CD14-positive monocyte (primary cell): ENCODE measurements around the gene ANKRD2. TPM values are rescaled to one million over a fixed set of nuclear protein-coding genes. Genes with fewer than 3 reads are reported as not detected.

Experiments used
- DNase-seq, 3 donors: peaks; one replicate each; pipeline ENCODE4 v3.0.0-alpha.2; 2011 to 2022
- H2AFZ ChIP-seq: 2 replicates; pipeline ENCODE4 v1.6.0; 2012; ENCODE audit warnings: mild to moderate bottlenecking, low read depth, low read length, inconsistent platforms; ENCODE audit not compliant: insufficient read depth, poor library complexity, severe bottlenecking
- H3K27ac ChIP-seq, 2 donors: 1 replicate in 1 of 2; 2 replicates in 1 of 2; pipeline ENCODE4 v1.5.1; 2012 to 2013; ENCODE audit warnings: low read length in 2 of 2, control low read depth in 1 of 2, inconsistent platforms in 1 of 2, low read depth in 1 of 2, mild to moderate bottlenecking in 1 of 2
- H3K27me3 ChIP-seq, 2 donors: one replicate each; pipeline versions ENCODE4 v1.6.0 to v1.6.1; 2011 to 2013; ENCODE audit warnings: low read length in 2 of 2; ENCODE audit not compliant: control insufficient read depth in 2 of 2, insufficient read depth in 2 of 2
- H3K36me3 ChIP-seq, 2 donors: replicated peaks in 1 of 2; 1 replicate in 1 of 2; 2 replicates in 1 of 2; pipeline versions ENCODE4 v1.5.1 to v1.6.1; 2012 to 2013; ENCODE audit warnings: low read length in 2 of 2, control low read depth in 1 of 2, inconsistent platforms in 1 of 2, mild to moderate bottlenecking in 1 of 2; ENCODE audit not compliant: insufficient read depth in 2 of 2, control insufficient read depth in 1 of 2
- H3K4me1 ChIP-seq, 2 donors: 1 replicate in 1 of 2; 2 replicates in 1 of 2; pipeline versions ENCODE4 v1.5.1 to v1.6.1; 2012 to 2013; ENCODE audit warnings: low read length in 2 of 2, control low read depth in 1 of 2, inconsistent platforms in 1 of 2, mild to moderate bottlenecking in 1 of 2, moderate library complexity in 1 of 2; ENCODE audit not compliant: insufficient read depth in 2 of 2, control insufficient read depth in 1 of 2
- H3K4me2 ChIP-seq: replicated peaks from 2 replicates; pipeline ENCODE3; 2012; ENCODE audit warnings: low read length, moderate library complexity, mild to moderate bottlenecking; ENCODE audit not compliant: poor library complexity, severe bottlenecking; ENCODE audit errors: extremely low read depth
- H3K4me3 ChIP-seq, 3 experiments: fragments of 200-600 bp in 1 of 3; sonication (generic) in 1 of 3; replicated peaks in 1 of 3; 1 replicate in 2 of 3; 2 replicates in 1 of 3; pipeline ENCODE4 v1.5.1; 2011 to 2013; ENCODE audit warnings: low read length in 3 of 3, mild to moderate bottlenecking in 3 of 3, control low read depth in 2 of 3, low read depth in 2 of 3, inconsistent platforms in 1 of 3, moderate library complexity in 1 of 3
- H3K79me2 ChIP-seq: 2 replicates; pipeline ENCODE4 v1.6.0; 2012; ENCODE audit warnings: mild to moderate bottlenecking, control low read depth, inconsistent platforms, low read length, moderate library complexity; ENCODE audit not compliant: insufficient read depth
- H3K9ac ChIP-seq: 2 replicates; pipeline ENCODE4 v1.6.0; 2017; ENCODE audit warnings: low read length, mild to moderate bottlenecking; ENCODE audit not compliant: insufficient read depth, poor library complexity, severe bottlenecking
- H3K9me3 ChIP-seq, 2 donors: replicated peaks in 1 of 2; 1 replicate in 1 of 2; 2 replicates in 1 of 2; pipeline versions ENCODE4 v1.5.1 to v1.6.1; 2012 to 2013; ENCODE audit warnings: low read length in 2 of 2, control low read depth in 1 of 2; ENCODE audit not compliant: control insufficient read depth in 1 of 2, insufficient read depth in 1 of 2
- H4K20me1 ChIP-seq: 2 replicates; pipeline ENCODE4 v1.6.0; 2012; ENCODE audit warnings: mild to moderate bottlenecking, low read length, control low read depth, moderate library complexity; ENCODE audit not compliant: insufficient read depth
- H3K27ac Mint-ChIP-seq, 7 donors: one replicate each; pipeline ENCODE4 v1.8.0; 2020; ENCODE audit warnings: mild to moderate bottlenecking in 7 of 7, mixed read lengths in 7 of 7, moderate library complexity in 6 of 7, inconsistent platforms in 2 of 7
- H3K27me3 Mint-ChIP-seq, 3 donors: one replicate each; pipeline ENCODE4 v1.8.0; 2021 to 2022; ENCODE audit warnings: low read depth in 3 of 3, mild to moderate bottlenecking in 3 of 3, mixed read lengths in 3 of 3, moderate library complexity in 3 of 3, inconsistent platforms in 1 of 3
- H3K36me3 Mint-ChIP-seq, 2 donors: one replicate each; pipeline ENCODE4 v1.8.0; 2020; ENCODE audit warnings: mixed read lengths in 2 of 2, inconsistent platforms in 1 of 2, mild to moderate bottlenecking in 1 of 2
- H3K4me1 Mint-ChIP-seq: one replicate; pipeline ENCODE4 v1.8.0; 2020; ENCODE audit warnings: mild to moderate bottlenecking, mixed read lengths
- H3K4me3 Mint-ChIP-seq, 2 donors: one replicate each; pipeline ENCODE4 v1.8.0; 2020; ENCODE audit warnings: mild to moderate bottlenecking in 2 of 2, mixed read lengths in 2 of 2, moderate library complexity in 1 of 2
- H3K9me3 Mint-ChIP-seq, 7 donors: one replicate each; pipeline ENCODE4 v1.8.0; 2020 to 2022; ENCODE audit warnings: mixed read lengths in 7 of 7, mild to moderate bottlenecking in 6 of 7, moderate library complexity in 6 of 7, inconsistent platforms in 2 of 7
- CTCF ChIP-seq: fragments of 200-600 bp; IDR thresholded peaks from one replicate; pipeline ENCODE4 v1.8.0; 2022; ENCODE audit warnings: antibody characterized with exemption, mild to moderate bottlenecking
- WGBS: methylation state at CpG from one replicate; pipeline ENCODE4 v1.1.5; 2013; ENCODE audit warnings: missing lambda C conversion rate; ENCODE audit not compliant: insufficient coverage; 5-methylcytosine and 5-hydroxymethylcytosine counted together
- intact Hi-C, 2 donors: fragments of 100-400 bp; cut with micrococcal nuclease; formaldehyde crosslinking; loops; one replicate each; pipeline versions ENCODE4 v1.15.0 to v1.15.1; 2023
- polyA plus RNA-seq, 3 donors: library from polyadenylated mRNA; depleted of rRNA in 1 of 3; unstranded in 2 of 3; stranded (reverse) in 1 of 3; fragments of 300-500 nt in 2 of 3; fragments of >200 nt in 1 of 3; fragmentation: Illumina TruSeq in 2 of 3; gene quantifications; 1 replicate in 2 of 3; 2 replicates in 1 of 3; pipeline ENCODE4 v1.2.3, GENCODE V29; 2012 to 2021

Gene ANKRD2
- polyA plus RNA-seq, 3 donors: not detected

- Histone ChIP-seq H3K9me3 (no peaks in the 10 kb centered on the region), H4K20me1 (peaks cover 9% of the 10 kb centered on the region), H2AFZ (no peak overlapping the region), H3K4me3 (no peak overlapping the region), H3K4me2 (no peak overlapping the region), H3K27ac (no peak overlapping the region), H3K9ac (no peak overlapping the region), H3K4me1 (peaks cover 29 to 34% of the 10 kb centered on the region in 2 donors), H3K27me3 (no peaks in the 10 kb centered on the region), H3K36me3 (peaks cover 0 to 4% of the 10 kb centered on the region in 2 donors), H3K79me2 (peaks cover 14% of the 10 kb centered on the region)
- Mint-ChIP-seq H3K36me3 (peaks cover 2 to 8% of the 10 kb centered on the region in 2 donors), H3K27me3 (no peaks in the 10 kb centered on the region), H3K9me3 (no peaks in the 10 kb centered on the region), H3K27ac (peak overlapping the region in 2 of 7 donors; percentile 3 to 68), H3K4me3 (no peak overlapping the region), H3K4me1 (peaks cover 32% of the 10 kb centered on the region)
- intact Hi-C loops: loop anchor here in 1 of 2 donors (5.0 kb wide), 1 partner anchor 108 kb away; no protein-coding TSS in a partner anchor
- no peak for TF ChIP-seq CTCF
- DNase-seq: no peak
- WGBS: 42% methylated on average over 2 of the region's 6 CpGs
These were observed 32.9 kb upstream of the ANKRD2 start for GRCh38 chr10:97539523-97540200.

- DNase-seq: no peak
- peaks cover 29 to 45% of the 10 kb centered on the region in 2 donors for H3K4me1 ChIP-seq
- H3K27ac Mint-ChIP-seq: peak overlapping the region in 3 of 7 donors; percentile 15 to 70 (median 50)
- 96% methylated on average over 7 of the region's 14 CpGs for WGBS
- H3K4me3 Mint-ChIP-seq: no peak overlapping the region
- peaks cover 0 to 4% of the 10 kb centered on the region in 2 donors for H3K36me3 ChIP-seq
- peak overlapping the region in 1 of 2 donors; percentile 95 for H3K27ac ChIP-seq
- peaks cover 2 to 8% of the 10 kb centered on the region in 2 donors for H3K36me3 Mint-ChIP-seq
- H3K27me3 Mint-ChIP-seq: peaks cover 0 to 1% (median 0%) of the 10 kb centered on the region in 3 donors
- H3K79me2 ChIP-seq: peaks cover 14% of the 10 kb centered on the region
- H3K4me2 ChIP-seq: no peak overlapping the region
- TF ChIP-seq CTCF: no peak
- H3K9ac ChIP-seq: no peak overlapping the region
- H3K4me1 Mint-ChIP-seq: peaks cover 31% of the 10 kb centered on the region
- H3K4me3 ChIP-seq: no peak overlapping the region
- H3K27me3 ChIP-seq: no peaks in the 10 kb centered on the region
- H3K9me3 ChIP-seq: no peaks in the 10 kb centered on the region
- peaks cover 5% of the 10 kb centered on the region for H4K20me1 ChIP-seq
- H2AFZ ChIP-seq: no peak overlapping the region
- intact Hi-C loops: loop anchor here in 1 of 2 donors (5.0 kb wide), 1 partner anchor 106 kb away; no protein-coding TSS in a partner anchor
- H3K9me3 Mint-ChIP-seq: no peaks in the 10 kb centered on the region
These were observed 31.7 kb upstream of the ANKRD2 start for GRCh38 chr10:97540669-97541500.
